Mammary epithelial cell (primary cell): ENCODE measurements around the gene AIFM2.

Experiments
- EZH2 ChIP-seq: IDR thresholded peaks from 2 replicates; pipeline ENCODE4 v1.6.1; 2012; ENCODE audit warnings: low read length, inconsistent platforms, borderline replicate concordance
- TF ChIP-seq, protein P1 (sequence below), 2 donors: IDR thresholded peaks in 1 of 2; conservative IDR thresholded peaks in 1 of 2; 2 replicates each; pipeline ENCODE4 v1.5.1; 2011 to 2012; ENCODE audit warnings: inconsistent platforms in 2 of 2, low read length in 2 of 2, mild to moderate bottlenecking in 2 of 2, control low read depth in 1 of 2, low read depth in 1 of 2; ENCODE audit not compliant: insufficient read depth in 1 of 2; ENCODE audit errors: extremely low read depth in 1 of 2

GRCh38 chr10:70155255-70155838 is 22.7 kb upstream of the AIFM2 start:
- TF ChIP-seq, protein P1, sequence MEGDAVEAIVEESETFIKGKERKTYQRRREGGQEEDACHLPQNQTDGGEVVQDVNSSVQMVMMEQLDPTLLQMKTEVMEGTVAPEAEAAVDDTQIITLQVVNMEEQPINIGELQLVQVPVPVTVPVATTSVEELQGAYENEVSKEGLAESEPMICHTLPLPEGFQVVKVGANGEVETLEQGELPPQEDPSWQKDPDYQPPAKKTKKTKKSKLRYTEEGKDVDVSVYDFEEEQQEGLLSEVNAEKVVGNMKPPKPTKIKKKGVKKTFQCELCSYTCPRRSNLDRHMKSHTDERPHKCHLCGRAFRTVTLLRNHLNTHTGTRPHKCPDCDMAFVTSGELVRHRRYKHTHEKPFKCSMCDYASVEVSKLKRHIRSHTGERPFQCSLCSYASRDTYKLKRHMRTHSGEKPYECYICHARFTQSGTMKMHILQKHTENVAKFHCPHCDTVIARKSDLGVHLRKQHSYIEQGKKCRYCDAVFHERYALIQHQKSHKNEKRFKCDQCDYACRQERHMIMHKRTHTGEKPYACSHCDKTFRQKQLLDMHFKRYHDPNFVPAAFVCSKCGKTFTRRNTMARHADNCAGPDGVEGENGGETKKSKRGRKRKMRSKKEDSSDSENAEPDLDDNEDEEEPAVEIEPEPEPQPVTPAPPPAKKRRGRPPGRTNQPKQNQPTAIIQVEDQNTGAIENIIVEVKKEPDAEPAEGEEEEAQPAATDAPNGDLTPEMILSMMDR (conservative IDR thresholded peaks at IDR 0.05 in 1 of 2, IDR thresholded peaks at IDR 0.05 in 1 of 2; ENCODE audit: extremely low read depth in 1 of 2, insufficient read depth in 1 of 2, low read depth in 1 of 2, low read length in 2 of 2) = no peak
- TF ChIP-seq EZH2 = no peak
